ENCODE data around the gene MMP11. TPM values are rescaled to one million over a fixed set of nuclear protein-coding genes. Genes with fewer than 3 reads are reported as not detected.
A peak's percentile ranks its signal among the peaks of the same experiment; 100 is the strongest.

Gene MMP11
- total and polyA plus RNA-seq, 2 of the 13 experiments (the other 11 are each of a cell fraction or from before 2014, with no cell fraction given) = 8.9 to 28.6 TPM

GRCh38 chr22:23784215-23784732 is 11.6 kb downstream of the MMP11 start (continued):
- TF ChIP-seq HMG20A (CRISPR knock-in tag; IDR thresholded peaks at IDR 0.05; ENCODE audit: borderline replicate concordance) (peak; percentile 40; the same call in 1 of the 2 replicates), SP4 (CRISPR knock-in tag; IDR thresholded peaks at IDR 0.05) (no peak), HOXA3 (CRISPR knock-in tag; IDR thresholded peaks at IDR 0.05) (0 out of 2 replicates have a peak, but pooled peaks have one; percentile 32), ZNF746 (CRISPR knock-in tag; IDR thresholded peaks at IDR 0.05) (no peak), KDM6A (CRISPR knock-in tag; IDR thresholded peaks at IDR 0.05; ENCODE audit: low read depth) (peak; percentile 63; the same call in 1 of the 2 replicates), MYC (CRISPR knock-in tag; IDR thresholded peaks at IDR 0.05; ENCODE audit: borderline replicate concordance) (0 out of 2 replicates have a peak, but pooled peaks have one; percentile 31), ZSCAN31 (CRISPR knock-in tag; IDR thresholded peaks at IDR 0.05; ENCODE audit: low read depth) (no peak), ZNF121 (CRISPR knock-in tag; IDR thresholded peaks at IDR 0.05) (peak; percentile 35; the same call in 1 of the 2 replicates), SSRP1 (CRISPR knock-in tag; IDR thresholded peaks at IDR 0.05) (no peak), KDM2A (CRISPR knock-in tag; IDR thresholded peaks at IDR 0.05; ENCODE audit: borderline replicate concordance, low read depth) (0 out of 2 replicates have a peak, but pooled peaks have one; percentile 49), ZNF800 (CRISPR knock-in tag; IDR thresholded peaks at IDR 0.05) (0 out of 2 replicates have a peak, but pooled peaks have one; percentile 50), SKI (IDR thresholded peaks at IDR 0.05; ENCODE audit: partially characterized antibody) (no peak), MTA3 (CRISPR knock-in tag; IDR thresholded peaks at IDR 0.05) (no peak), ZNF232 (CRISPR knock-in tag; IDR thresholded peaks at IDR 0.05; ENCODE audit: borderline replicate concordance) (0 out of 2 replicates have a peak, but pooled peaks have one; percentile 12), ZHX2 (IDR thresholded peaks at IDR 0.05; ENCODE audit: low read depth) (no peak), ZHX2 (CRISPR knock-in tag; IDR thresholded peaks at IDR 0.05; ENCODE audit: borderline replicate concordance) (no peak)
- TF ChIP-seq, protein P1, sequence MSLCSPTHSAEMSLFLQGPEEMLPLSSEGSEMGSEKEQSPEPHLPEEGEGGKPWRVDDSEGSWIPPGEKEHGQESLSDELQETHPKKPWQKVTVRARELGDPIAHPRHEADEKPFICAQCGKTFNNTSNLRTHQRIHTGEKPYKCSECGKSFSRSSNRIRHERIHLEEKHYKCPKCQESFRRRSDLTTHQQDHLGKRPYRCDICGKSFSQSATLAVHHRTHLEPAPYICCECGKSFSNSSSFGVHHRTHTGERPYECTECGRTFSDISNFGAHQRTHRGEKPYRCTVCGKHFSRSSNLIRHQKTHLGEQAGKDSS (CRISPR knock-in tag; IDR thresholded peaks at IDR 0.05; ENCODE audit: borderline replicate concordance, low read depth) = peak; percentile 94
- TF ChIP-seq, protein P2, sequence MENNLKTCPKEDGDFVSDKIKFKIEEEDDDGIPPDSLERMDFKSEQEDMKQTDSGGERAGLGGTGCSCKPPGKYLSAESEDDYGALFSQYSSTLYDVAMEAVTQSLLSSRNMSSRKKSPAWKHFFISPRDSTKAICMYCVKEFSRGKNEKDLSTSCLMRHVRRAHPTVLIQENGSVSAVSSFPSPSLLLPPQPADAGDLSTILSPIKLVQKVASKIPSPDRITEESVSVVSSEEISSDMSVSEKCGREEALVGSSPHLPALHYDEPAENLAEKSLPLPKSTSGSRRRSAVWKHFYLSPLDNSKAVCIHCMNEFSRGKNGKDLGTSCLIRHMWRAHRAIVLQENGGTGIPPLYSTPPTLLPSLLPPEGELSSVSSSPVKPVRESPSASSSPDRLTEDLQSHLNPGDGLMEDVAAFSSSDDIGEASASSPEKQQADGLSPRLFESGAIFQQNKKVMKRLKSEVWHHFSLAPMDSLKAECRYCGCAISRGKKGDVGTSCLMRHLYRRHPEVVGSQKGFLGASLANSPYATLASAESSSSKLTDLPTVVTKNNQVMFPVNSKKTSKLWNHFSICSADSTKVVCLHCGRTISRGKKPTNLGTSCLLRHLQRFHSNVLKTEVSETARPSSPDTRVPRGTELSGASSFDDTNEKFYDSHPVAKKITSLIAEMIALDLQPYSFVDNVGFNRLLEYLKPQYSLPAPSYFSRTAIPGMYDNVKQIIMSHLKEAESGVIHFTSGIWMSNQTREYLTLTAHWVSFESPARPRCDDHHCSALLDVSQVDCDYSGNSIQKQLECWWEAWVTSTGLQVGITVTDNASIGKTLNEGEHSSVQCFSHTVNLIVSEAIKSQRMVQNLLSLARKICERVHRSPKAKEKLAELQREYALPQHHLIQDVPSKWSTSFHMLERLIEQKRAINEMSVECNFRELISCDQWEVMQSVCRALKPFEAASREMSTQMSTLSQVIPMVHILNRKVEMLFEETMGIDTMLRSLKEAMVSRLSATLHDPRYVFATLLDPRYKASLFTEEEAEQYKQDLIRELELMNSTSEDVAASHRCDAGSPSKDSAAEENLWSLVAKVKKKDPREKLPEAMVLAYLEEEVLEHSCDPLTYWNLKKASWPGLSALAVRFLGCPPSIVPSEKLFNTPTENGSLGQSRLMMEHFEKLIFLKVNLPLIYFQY (CRISPR knock-in tag; IDR thresholded peaks at IDR 0.05; ENCODE audit: borderline replicate concordance) = 0 out of 2 replicates have a peak, but pooled peaks have one; percentile 18
